ENCODE data around the gene HNRNPLL.
A peak's percentile ranks its signal among the peaks of the same experiment; 100 is the strongest.
"Not testable (repeated sequence)": the region's sequence is repeated elsewhere in the genome, so short reads cannot be mapped to it uniquely, and the experiment has no call there.

Gene HNRNPLL

DNA sequence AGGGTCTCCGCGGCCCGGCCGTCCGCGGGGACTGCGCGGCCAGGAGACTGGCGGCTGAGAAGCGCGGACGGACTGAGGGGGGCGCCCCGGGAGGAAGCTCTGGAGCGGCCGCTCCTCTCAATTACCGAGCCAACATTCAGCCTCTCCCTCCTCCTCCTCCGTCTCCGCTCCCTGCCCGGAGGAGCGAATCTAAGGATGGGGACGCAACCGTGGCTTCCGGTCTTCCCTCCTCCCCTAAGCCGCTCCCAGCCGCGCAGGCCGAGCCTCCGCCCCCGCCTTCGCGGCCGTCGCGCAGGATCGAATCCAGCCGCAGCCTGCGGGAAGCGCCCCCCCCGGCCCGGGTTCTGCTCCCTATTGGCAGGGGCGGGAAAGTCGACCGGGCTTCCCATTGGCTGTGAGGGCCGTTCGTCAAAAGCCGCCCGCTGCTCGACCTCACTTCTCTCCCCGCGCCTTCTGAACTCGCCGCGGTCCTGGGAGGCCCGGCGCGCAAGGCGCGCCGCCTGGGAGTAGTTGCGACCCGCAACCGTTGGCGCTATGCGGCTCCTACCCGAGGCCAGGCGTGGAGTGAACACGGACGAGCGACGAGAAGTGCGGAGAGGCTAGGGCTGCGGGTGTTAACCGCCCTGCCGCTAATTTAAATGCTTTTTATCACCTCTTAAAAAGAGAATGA lies at the start of gene HNRNPLL:
Gene HNRNPLL, minus strand, starts transcription at position 197 of the 670 bp plus-strand sequence. CDS start 302 bp downstream, outside the sequence.
- DNase-seq = peak; percentile 93

GRCh38 chr2:38650717-38651116 lies 48.0 kb upstream of the HNRNPLL start:
- no peak for DNase-seq

GRCh38 chr2:38650012-38650411 lies 47.3 kb upstream of the HNRNPLL start:
- no peak for DNase-seq

GRCh38 chr2:38649176-38649728 lies 46.5 kb upstream of the HNRNPLL start:
- DNase-seq = no peak

GRCh38 chr2:38648107-38648761 lies 45.5 kb upstream of the HNRNPLL start:
- DNase-seq = no peak

GRCh38 chr2:38643683-38644511 lies 41.2 kb upstream of the HNRNPLL start:
- DNase-seq = peak; percentile 67

GRCh38 chr2:38643021-38643671 lies 40.4 kb upstream of the HNRNPLL start:
- no peak for DNase-seq

DNA sequence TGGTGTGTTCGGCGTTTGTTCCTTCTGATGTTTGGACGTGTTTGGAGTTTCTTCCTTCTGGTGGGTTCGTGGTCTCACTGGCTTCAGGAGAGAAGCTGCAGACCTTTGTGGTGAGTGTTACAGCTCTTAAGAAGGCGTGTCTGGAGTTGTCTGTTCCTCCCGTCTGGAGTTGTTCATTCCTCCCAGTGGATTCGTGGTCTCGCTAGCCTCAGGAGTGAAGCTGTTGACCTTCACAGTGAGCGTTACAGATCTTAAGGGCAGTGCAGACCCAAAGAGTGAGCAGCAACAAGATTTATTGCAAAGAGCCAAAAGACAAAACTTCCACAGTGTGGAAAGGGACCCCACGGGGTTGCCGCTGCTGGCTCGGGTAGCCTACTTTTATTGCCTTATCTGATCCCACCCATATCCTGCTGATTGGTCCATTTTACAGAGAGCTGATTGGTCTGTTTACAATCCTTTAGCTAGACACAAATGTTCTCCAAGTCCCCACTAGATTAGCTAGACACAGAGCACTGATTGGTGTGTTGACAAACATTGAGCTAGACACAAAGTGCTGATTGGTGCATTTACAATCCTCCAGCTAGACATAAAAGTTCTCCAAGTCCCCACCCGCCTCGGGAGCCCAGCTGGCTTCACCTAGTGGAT lies 39.8 kb upstream of the HNRNPLL start:
- not testable (repeated sequence) for DNase-seq

- no peak for DNase-seq
These were observed 33.3 kb upstream of the HNRNPLL start for GRCh38 chr2:38636069-38636468.

DNA sequence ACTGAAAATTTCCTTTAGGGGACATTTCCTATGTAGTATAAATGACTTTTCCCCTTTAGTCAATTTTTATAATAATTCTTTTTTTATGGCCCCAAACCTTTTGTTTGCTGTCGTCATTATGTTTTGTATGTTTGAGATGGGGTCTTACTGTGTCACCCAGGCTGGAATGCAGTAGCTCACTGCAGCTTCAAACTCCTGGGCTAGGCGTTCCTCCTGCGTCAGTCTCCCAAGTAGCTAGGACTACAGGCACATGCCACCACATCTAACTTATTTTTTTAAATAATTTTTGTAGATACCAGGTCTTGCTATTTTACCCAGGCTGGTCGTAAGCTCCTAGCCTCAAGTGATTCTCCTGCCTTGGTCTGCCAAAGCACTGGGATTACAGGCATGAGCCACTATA lies 32.4 kb upstream of the HNRNPLL start:
- no peak for DNase-seq

DNA sequence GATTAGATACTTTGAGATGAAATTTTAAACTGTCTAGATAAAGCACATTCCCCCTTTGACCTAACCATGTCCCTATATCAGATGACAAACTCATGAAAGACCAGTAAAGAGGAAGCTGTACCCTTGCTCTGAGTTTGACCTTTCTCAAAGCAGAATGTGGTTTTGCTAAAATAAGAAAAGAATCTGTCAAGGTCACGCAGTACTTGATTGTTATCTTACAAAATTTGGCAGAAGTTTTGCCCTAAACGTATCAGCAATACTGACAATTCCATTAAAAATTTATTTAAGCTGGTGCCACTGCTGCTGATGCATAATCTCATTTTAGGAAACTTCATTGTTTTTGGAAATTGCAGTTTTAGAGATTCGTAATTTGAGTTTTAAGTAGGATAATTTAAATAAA lies 32.0 kb upstream of the HNRNPLL start:
- no peak for DNase-seq

- DNase-seq = no peak
These were observed 31.2 kb upstream of the HNRNPLL start for GRCh38 chr2:38633895-38634294.

DNA sequence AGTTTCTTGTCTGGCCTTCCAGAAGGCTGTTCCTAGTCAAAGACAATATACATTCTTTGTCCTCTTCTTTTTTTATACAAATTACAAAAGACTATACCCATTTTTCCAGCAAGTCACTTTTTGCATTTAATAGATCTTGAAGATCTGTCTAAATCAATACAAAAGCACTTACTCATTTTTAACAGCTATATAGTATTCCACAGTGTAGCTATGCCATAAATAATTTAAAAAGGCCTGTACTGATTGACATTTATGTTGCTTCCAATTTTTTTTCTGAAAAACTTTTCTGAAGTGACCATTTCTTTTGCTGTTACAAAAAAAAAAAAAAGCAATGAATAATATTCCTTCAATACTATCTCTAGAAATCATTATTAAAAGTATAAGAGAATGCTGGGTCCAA lies 30.3 kb upstream of the HNRNPLL start:
- no peak for DNase-seq

DNA sequence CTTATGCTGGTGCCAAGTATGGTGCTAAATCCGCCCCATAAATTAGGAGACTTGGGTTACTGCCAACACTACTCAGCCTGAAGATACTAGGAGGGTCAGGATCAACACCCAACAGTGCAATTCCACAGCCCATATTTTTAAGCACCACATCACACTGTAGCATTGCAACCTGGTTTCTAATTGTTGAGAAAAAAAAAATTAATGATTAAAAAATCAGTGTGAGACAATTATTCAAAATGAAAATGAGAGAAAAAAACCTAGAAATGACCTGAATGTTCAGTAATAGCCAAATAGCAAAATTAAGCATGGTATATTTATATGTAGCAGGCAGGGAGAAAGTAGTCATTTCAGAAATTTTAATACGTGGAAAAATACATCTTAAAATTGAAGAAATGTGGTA lies 29.2 kb upstream of the HNRNPLL start:
- DNase-seq = no peak

DNA sequence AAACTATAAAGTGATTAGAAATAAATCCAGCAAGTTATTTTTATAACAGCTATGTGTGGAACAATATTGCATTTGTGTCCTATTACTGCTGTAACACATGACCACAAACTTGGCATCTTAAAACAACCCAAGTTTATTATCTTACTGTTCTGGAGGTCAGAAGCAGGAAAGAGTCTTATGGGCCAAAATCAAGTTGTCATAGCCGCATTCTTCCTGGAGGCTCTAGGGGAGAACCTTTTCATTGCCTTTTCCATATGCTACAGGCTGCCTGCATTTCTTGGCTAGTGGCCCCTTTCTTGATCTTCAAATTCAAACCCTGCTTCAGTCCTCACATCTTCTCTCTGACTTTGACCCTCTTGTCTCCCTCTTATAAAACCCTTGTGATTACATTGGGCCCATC lies 27.0 kb upstream of the HNRNPLL start:
- no peak for DNase-seq

GRCh38 chr2:38627391-38627790 lies 24.7 kb upstream of the HNRNPLL start:
- no peak for DNase-seq

DNA sequence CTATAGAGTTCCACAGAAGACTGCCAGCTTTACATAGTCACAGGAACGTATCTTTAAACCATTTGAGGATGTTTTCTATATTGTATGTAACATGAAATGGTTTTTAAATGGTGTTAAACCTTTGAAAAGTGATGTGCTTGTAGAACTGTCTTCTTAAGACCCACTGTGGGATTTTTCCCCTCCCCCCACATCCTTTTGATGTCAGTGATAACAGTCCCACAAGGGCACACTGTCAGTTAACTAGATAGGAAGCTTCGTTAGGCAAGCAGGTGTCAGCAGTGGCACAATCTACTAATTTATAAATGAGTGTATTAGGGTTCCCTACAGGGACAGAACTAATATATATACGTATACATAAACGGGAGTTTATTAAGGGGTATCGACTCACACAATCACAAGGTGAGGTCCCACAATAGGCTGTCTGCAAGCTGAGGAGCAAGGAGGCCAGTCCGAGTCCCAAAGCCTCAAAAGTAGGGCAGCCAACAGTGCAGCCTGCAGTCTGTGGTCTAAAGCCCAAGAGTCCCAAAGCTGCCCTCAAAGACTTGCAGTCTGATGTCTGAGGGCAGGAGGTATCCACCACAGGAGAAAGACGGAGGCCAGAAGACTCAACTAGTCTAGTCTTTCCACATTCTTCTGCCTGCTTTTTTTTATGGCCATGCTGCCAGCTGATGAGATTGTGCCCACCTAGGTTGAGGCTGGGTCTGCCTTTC lies 23.8 kb upstream of the HNRNPLL start:
- peak; percentile 77 for DNase-seq

DNA sequence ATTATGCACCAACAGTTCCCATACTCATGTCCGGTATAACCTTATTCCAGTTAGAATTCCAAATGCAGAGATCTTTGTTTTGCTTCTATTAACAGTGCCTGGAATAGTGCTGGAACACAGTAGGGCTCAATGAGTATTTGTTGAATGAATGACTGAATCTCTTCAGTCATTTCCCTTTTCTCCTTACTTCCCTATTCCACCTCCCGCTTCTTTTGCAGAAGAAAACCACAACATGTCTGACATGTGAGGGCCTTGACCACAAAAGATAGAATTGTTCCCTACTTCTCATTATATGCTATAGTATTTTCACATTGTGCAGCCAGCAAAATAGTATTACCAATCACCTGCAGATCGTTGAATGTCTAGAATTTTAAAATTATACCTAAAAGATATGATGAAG lies 19.5 kb upstream of the HNRNPLL start:
- DNase-seq = no peak

DNA sequence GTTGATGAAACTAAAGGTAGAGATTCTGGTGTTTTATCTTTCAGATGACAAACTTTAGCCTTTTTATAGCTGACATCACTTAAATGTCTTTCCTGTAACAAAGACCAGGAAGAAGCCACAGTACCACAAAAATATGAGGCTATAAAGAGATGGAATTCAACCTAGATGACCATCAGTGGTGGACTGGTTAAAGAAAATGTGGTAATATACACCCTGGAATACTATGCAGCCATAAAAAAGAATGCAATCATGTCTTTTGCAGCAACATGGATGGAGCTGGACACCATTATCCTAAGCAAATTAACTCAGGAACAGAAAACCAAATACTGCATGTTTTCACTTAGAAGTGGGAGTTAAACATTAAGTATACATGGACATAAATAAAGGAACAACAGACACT lies 18.3 kb upstream of the HNRNPLL start:
- DNase-seq = no peak

GRCh38 chr2:38620282-38620977 lies 17.7 kb upstream of the HNRNPLL start:
- no peak for DNase-seq

Data from CD4-positive, alpha-beta T cell treated with Interleukin-17A for 1 hour (primary cell).